ENCODE measurements around the gene POLE.

Gene POLE

GRCh38 chr12:132578826-132579225 lies 108.3 kb downstream of the POLE start:
- no peak overlapping the region for H3K4me3 ChIP-seq (ENCODE audit: low read depth, low read length)
- DNase-seq (ENCODE audit: low read depth) = no peak
- TF ChIP-seq MAX (IDR thresholded peaks at IDR 0.05; ENCODE audit: low read depth, low read length) (no peak), POLR2A (IDR thresholded peaks at IDR 0.05; ENCODE audit: extremely low read depth, insufficient read length) (no peak), MYC (IDR thresholded peaks at IDR 0.05; ENCODE audit: low read depth, low read length) (no peak)
- TF ChIP-seq, protein P1, sequence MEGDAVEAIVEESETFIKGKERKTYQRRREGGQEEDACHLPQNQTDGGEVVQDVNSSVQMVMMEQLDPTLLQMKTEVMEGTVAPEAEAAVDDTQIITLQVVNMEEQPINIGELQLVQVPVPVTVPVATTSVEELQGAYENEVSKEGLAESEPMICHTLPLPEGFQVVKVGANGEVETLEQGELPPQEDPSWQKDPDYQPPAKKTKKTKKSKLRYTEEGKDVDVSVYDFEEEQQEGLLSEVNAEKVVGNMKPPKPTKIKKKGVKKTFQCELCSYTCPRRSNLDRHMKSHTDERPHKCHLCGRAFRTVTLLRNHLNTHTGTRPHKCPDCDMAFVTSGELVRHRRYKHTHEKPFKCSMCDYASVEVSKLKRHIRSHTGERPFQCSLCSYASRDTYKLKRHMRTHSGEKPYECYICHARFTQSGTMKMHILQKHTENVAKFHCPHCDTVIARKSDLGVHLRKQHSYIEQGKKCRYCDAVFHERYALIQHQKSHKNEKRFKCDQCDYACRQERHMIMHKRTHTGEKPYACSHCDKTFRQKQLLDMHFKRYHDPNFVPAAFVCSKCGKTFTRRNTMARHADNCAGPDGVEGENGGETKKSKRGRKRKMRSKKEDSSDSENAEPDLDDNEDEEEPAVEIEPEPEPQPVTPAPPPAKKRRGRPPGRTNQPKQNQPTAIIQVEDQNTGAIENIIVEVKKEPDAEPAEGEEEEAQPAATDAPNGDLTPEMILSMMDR (IDR thresholded peaks at IDR 0.05; ENCODE audit: low read depth, low read length) = no peak

- TF ChIP-seq POLR2A (IDR thresholded peaks at IDR 0.05; ENCODE audit: extremely low read depth, insufficient read length) (no peak), MAX (IDR thresholded peaks at IDR 0.05; ENCODE audit: low read depth, low read length) (no peak), MYC (IDR thresholded peaks at IDR 0.05; ENCODE audit: low read depth, low read length) (no peak)
- TF ChIP-seq, protein P1 (IDR thresholded peaks at IDR 0.05; ENCODE audit: low read depth, low read length) = no peak
- H3K4me3 ChIP-seq (ENCODE audit: low read depth, low read length) = no peak overlapping the region
- DNase-seq (ENCODE audit: low read depth) = no peak
These were observed 109.0 kb downstream of the POLE start for GRCh38 chr12:132578118-132578517.

- TF ChIP-seq, protein P1 (IDR thresholded peaks at IDR 0.05; ENCODE audit: low read depth, low read length) = no peak
- TF ChIP-seq POLR2A (IDR thresholded peaks at IDR 0.05; ENCODE audit: extremely low read depth, insufficient read length) = no peak
- TF ChIP-seq MAX (IDR thresholded peaks at IDR 0.05; ENCODE audit: low read depth, low read length) = no peak
- no peak for TF ChIP-seq MYC (IDR thresholded peaks at IDR 0.05; ENCODE audit: low read depth, low read length)
- no peak overlapping the region for H3K4me3 ChIP-seq (ENCODE audit: low read depth, low read length)
- no peak for DNase-seq (ENCODE audit: low read depth)
These were observed 109.8 kb downstream of the POLE start for GRCh38 chr12:132577191-132577920.

DNA sequence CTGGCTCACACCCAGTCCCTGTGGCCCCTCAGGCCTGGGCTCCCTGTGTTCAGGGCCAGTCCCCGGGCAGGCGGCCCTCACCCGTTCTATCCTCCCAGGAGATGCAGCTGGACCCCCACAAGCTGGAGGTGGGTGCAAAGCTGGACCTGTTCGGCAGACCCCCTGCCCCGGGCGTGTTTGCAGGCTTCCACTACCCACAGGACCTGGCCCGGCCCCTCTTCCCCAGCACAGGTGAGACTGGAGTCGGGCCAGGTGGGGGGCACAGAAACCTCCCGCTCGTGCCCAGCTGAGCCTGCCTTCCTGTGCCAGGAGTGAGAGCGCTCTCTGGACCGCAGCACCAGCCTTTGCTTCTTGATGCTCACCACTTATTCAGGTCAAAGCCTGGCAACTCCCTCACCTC lies 110.4 kb downstream of the POLE start:
- H3K4me3 ChIP-seq (ENCODE audit: low read depth, low read length) = no peak overlapping the region

DNA sequence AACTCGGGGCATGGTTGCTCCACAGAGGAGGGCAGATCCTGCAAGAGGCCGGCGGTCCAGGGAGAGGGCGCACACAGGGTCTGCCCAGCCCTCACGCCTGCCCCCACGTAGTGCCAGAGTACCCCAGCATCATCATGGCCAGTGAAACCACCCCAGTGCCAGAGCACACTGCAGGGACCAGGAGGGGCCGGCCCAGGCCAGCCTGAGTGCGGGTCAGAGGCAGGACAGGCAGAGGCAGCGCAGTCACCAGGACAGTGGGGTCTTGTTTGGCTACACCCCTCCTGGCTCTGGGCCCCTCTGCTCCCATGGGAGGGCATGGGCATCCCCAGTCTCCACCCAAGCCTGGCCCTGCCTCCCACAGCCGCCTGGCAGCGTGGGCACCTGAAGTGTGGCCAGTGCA lies 111.5 kb downstream of the POLE start:
- DNase-seq (ENCODE audit: low read depth) = no peak
- TF ChIP-seq MYC (IDR thresholded peaks at IDR 0.05; ENCODE audit: low read depth, low read length) (no peak), POLR2A (IDR thresholded peaks at IDR 0.05; ENCODE audit: extremely low read depth, insufficient read length) (no peak), MAX (IDR thresholded peaks at IDR 0.05; ENCODE audit: low read depth, low read length) (no peak)
- TF ChIP-seq, protein P1 (IDR thresholded peaks at IDR 0.05; ENCODE audit: low read depth, low read length) = no peak
- H3K4me3 ChIP-seq (ENCODE audit: low read depth, low read length) = no peak overlapping the region

More for the DNA sequence above, 110.4 kb downstream of the POLE start:
- TF ChIP-seq, protein P1 (IDR thresholded peaks at IDR 0.05; ENCODE audit: low read depth, low read length) = no peak
- TF ChIP-seq MAX (IDR thresholded peaks at IDR 0.05; ENCODE audit: low read depth, low read length) = no peak
- no peak for TF ChIP-seq MYC (IDR thresholded peaks at IDR 0.05; ENCODE audit: low read depth, low read length)
- TF ChIP-seq POLR2A (IDR thresholded peaks at IDR 0.05; ENCODE audit: extremely low read depth, insufficient read length) = no peak
- no peak for DNase-seq (ENCODE audit: low read depth)
